ENCODE data around the gene ADIPOR2.

The ADIPOR2 gene

DNA sequence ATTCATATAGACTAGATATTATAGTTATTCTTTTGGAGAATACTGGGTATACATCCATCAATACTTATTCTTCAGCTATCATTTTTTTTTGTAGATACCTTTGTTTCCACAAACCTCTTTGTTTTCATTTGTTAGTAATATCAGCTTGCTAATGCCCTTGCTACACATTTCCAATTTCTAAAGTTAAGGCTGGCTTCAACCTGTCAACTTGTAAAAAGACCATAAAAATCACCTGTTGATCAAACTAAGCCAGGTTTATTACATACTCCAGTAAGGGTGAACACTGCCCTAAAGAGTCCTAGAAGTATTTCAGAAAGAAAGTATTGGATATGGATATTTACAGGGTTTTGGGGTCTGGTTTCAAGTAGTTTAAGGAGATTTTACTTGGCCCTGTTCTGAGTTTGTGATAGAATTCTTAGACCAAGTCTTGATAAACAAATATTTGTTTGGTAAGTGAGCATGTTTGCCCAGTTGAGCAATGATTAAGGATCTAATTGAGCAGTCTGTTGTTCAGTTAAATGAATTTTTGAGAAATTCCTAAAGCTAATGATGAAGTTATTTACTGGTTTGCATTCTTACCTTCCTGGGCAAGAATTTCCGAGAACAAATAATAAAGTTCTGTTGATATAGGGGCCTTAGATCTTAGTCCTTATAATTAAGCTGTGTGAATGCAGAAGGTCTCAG lies 76.7 kb downstream of the ADIPOR2 start:
- TF ChIP-seq, protein P1, sequence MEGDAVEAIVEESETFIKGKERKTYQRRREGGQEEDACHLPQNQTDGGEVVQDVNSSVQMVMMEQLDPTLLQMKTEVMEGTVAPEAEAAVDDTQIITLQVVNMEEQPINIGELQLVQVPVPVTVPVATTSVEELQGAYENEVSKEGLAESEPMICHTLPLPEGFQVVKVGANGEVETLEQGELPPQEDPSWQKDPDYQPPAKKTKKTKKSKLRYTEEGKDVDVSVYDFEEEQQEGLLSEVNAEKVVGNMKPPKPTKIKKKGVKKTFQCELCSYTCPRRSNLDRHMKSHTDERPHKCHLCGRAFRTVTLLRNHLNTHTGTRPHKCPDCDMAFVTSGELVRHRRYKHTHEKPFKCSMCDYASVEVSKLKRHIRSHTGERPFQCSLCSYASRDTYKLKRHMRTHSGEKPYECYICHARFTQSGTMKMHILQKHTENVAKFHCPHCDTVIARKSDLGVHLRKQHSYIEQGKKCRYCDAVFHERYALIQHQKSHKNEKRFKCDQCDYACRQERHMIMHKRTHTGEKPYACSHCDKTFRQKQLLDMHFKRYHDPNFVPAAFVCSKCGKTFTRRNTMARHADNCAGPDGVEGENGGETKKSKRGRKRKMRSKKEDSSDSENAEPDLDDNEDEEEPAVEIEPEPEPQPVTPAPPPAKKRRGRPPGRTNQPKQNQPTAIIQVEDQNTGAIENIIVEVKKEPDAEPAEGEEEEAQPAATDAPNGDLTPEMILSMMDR (IDR thresholded peaks at IDR 0.05; ENCODE audit: low read length, missing control alignments), result no peak
- H3K4me3 ChIP-seq (replicated peaks; ENCODE audit: low read depth, low read length), result no peak overlapping the region
- no peak for DNase-seq (ENCODE audit: low read depth)

DNA sequence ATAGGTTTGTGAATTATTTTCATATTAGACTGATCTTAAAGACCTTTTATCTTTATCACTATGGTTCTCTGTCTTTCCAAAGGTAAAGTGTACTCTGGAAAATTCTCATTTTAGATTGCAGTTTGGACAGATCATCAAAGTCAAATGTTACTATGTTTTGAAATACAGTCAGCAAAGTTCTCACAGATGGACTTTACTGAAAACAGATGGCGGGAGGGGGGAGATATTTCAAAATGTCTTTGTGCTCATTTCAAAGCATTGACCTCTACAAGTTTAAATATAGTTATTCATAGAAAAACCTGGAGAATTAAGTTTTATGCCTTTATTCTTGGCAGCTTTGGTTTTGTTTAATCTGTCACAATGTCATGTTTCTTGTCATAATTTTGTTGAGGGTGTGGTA lies 77.7 kb downstream of the ADIPOR2 start:
- TF ChIP-seq, protein P1 (IDR thresholded peaks at IDR 0.05; ENCODE audit: low read length, missing control alignments), result no peak
- DNase-seq (ENCODE audit: low read depth), result no peak
- no peak overlapping the region for H3K4me3 ChIP-seq (replicated peaks; ENCODE audit: low read depth, low read length)

DNA sequence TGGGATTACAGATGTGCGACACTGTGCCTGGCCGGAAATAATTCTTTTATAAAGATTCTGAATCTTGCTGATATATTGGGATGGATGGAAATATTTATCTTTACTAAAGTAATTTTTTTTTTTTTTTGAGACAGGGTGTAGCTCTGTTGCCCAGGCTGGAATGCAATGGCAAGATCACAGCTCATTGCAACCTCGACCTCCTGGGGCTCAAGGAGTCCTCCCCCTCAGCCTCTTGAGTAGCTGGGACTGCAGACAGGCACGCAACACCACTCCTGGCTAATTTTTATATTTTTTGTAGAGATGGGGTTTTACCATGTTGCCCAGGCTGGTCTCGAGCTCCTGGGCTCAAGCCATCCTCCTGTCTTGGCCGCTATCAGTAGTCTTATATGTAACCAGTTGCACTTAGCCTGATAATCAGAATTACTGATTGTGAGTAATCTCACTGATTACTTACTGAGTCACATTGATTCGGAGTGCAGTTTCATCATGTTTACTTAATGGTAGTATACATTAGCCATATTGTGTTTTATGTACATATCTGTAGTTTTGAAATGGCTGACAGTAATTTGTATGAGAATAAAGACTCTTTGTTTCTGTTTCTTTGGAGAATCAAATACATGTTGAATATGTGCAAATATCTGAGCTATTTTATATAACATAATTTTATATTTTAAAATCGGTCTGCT lies 79.1 kb downstream of the ADIPOR2 start:
- TF ChIP-seq, protein P1 (IDR thresholded peaks at IDR 0.05; ENCODE audit: low read length, missing control alignments), result no peak
- no peak for DNase-seq (ENCODE audit: low read depth)
- H3K4me3 ChIP-seq (replicated peaks; ENCODE audit: low read depth, low read length), result no peak overlapping the region

DNA sequence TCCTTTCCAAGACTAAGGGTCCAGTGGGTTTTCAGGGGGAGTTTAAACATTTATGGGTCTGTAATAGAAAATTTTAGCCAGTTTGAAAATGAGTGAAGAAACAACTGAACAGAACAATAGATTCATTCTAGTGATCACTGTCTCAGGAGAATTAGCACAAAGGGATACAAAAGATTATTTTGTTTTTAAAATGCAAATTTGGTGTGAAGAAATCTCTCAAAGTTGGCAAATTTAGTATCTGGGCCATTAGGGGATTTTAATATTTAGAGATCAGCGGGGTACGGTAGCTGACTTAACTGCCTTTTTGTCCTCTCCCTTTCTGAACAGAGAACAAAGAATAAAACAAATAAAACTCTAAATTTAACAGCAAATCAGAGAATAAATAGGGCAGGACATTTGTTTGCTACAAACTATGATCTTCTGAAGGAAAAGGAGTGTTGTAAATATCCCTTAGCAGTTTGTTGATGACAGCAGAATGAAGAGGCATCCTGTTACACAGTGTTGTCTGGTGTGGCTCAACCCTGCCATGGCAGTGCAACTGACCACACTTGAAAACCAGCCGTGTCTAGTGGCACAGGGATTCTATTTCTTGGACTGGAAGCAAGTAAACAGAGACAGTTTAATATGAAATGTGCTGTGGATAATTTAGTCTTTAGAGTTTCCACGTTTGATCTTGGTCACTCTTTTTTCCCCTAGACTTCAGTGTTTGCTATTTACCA lies 83.2 kb downstream of the ADIPOR2 start:
- no peak overlapping the region for H3K4me3 ChIP-seq (replicated peaks; ENCODE audit: low read depth, low read length)
- TF ChIP-seq, protein P1 (IDR thresholded peaks at IDR 0.05; ENCODE audit: low read length, missing control alignments), result no peak
- no peak for DNase-seq (ENCODE audit: low read depth)

DNA sequence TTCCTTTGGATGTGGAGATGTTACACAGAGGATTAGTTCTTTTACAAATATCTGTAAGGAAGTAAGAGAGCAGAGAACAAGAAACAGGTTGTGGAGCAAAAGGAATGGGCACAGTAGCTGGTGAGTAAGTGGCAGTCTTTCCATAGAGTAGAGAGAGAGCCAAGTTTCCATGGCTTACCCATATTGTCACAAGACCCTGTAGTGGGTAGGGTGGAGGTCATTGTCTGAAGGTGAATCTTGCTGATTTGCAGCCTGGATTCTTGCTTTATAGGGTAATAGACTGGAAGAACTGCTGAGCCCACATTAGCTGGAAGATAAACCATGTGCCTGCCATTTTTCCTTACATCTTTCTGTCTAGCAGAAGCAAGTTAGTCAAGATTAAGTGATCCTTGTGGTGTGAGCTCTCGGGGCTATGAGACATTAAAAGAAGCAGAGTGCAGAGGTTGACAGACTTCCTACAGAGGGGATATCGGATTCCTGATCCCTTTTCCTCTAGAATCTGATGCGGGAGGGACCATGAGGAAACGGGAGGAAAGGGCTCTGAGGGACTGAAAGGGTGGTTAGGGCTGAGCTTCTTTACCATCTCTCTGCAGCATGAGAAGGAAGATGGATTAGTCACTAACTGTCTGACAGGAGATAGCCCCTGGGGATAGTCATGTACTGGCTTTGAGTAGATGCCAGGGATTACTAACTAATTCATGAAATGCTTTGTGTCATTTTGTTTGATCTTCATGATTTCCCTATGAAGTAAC lies 85.5 kb downstream of the ADIPOR2 start:
- DNase-seq (ENCODE audit: low read depth), result peak; percentile 62
- TF ChIP-seq, protein P1 (IDR thresholded peaks at IDR 0.05; ENCODE audit: low read length, missing control alignments), result no peak
- H3K4me3 ChIP-seq (replicated peaks; ENCODE audit: low read depth, low read length), result no peak overlapping the region

DNA sequence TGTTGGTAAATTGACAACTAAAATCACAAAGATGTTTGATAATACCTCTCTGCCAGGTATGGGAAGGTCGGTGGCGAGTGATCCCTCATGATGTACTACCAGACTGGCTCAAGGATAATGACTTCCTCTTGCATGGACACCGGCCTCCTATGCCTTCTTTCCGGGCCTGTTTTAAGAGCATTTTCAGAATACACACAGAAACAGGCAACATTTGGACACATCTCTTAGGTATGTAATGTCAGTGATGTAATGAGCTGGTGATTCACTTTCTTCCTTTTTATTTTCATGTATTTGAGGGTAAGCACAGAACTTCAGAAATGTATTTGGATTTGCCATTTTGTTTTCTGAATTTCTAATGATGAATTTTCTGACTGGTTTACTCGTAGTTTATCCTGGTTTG lies 86.9 kb downstream of the ADIPOR2 start:
- TF ChIP-seq, protein P1 (IDR thresholded peaks at IDR 0.05; ENCODE audit: low read length, missing control alignments), result no peak
- H3K4me3 ChIP-seq (replicated peaks; ENCODE audit: low read depth, low read length), result no peak overlapping the region
- peak; percentile 80 for DNase-seq (ENCODE audit: low read depth)
